ENCODE data around the gene TBC1D22B.

TBC1D22B gene

DNA sequence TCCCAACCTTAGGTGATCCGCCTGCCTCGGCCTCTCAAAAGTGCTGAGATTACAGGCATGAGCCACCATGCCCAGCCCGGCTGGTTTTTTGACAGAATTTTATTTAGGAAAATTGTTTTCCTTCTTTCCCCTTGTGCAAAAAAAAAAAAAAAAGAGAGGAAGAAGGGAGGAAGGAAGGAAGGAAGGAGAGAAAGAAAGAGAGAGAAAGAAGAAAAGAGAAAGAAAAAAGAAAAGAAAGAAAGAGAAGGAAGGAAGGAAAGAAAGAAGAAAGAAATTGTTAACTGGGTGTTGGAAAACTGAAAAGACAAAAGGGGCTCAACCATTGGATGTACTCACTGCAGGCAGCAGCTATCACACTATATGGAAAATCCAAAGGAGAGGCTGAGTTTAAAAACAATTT is 94.8 kb downstream of the TBC1D22B start:
- TF ChIP-seq, protein P1, sequence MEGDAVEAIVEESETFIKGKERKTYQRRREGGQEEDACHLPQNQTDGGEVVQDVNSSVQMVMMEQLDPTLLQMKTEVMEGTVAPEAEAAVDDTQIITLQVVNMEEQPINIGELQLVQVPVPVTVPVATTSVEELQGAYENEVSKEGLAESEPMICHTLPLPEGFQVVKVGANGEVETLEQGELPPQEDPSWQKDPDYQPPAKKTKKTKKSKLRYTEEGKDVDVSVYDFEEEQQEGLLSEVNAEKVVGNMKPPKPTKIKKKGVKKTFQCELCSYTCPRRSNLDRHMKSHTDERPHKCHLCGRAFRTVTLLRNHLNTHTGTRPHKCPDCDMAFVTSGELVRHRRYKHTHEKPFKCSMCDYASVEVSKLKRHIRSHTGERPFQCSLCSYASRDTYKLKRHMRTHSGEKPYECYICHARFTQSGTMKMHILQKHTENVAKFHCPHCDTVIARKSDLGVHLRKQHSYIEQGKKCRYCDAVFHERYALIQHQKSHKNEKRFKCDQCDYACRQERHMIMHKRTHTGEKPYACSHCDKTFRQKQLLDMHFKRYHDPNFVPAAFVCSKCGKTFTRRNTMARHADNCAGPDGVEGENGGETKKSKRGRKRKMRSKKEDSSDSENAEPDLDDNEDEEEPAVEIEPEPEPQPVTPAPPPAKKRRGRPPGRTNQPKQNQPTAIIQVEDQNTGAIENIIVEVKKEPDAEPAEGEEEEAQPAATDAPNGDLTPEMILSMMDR (IDR thresholded peaks at IDR 0.05; ENCODE audit: low read depth, low read length): no peak
- no peak overlapping the region for H3K4me3 ChIP-seq (ENCODE audit: low read depth, low read length)

DNA sequence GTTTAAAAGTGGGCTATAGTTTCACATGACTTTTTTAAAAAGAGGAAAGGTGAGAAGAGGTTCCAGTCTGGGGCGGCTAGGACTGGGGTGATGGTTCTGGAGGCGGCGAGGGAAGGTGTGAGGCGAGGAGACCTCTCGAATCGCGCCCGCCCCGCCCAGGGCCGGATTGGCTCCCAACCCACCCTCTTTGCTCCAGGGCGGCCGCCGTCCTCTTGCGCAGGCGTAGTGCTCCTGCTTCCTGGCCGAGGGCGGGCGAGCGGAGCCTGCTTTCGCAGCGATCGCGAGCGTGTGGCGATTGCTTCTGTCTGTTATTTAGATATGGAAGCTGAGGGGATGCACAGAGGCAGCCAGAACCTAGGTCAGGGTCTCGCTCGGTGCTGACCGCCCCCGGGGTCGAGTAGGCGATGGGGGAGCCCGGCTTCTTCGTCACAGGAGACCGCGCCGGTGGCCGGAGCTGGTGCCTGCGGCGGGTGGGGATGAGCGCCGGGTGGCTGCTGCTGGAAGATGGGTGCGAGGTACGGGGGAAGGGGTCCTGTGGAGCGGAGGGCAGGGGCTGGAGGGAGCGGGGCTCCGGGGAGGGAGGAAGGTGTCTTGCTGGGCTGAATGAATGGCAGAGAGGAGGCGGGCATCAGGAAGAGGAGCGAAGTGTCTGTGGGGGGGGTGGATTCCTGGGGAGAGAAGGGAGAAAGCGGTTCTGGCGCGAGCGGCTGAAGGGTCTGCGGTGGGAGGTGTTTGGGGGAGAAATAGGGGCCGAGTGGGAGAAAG is 96.4 kb downstream of the TBC1D22B start, which contains the start of gene RNF8:
RNF8 (plus strand) TSS at position 223 of the 765 bp plus-strand sequence; CDS start at position 405, 182 bp downstream.
- peak within 1 kb of the TSS; percentile 93 for H3K4me3 ChIP-seq (ENCODE audit: low read depth, low read length)
- TF ChIP-seq, protein P1 (IDR thresholded peaks at IDR 0.05; ENCODE audit: low read depth, low read length): no peak

DNA sequence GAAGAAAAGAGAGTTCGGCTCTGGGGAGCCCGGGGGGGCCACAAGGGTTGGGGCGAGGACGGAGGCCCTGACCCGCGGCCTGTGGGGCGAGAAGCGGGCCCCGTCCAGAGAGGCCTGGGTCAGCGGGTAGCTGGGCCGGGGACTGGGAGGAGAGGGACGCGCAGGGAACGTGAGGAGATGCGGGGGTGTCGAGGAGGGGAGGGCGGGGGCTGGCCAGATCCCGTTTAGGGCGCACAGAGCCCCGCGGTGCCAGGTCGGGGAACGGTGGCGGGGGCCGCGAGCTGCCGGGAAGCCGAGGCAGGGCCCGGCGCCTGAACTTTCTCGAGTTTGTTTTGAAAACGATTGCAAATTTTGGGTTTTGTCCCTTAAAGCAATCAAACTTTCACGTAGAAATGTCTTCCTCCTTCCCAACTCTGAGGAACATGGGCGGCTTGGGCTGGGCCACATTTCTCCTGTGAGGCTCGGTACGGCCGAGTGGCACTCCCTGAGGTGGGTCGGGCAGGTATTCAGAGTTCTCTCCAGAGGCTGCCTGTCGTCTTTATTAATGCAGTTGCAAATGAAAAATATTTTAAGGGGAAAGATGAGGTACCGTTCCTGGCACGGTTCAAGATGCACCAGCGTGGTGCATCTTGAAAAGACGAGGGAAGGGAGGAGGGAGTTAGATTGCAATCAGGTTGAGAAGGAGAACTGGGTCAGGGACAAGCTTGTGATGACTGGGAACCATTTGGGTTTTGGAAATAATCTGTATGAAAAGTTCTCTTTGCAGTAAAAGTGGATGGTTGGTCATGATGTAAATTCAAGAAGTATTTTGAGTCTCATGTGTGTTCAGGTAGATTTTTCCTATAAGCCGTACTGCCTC is 97.2 kb downstream of the TBC1D22B start:
- TF ChIP-seq, protein P1 (IDR thresholded peaks at IDR 0.05; ENCODE audit: low read depth, low read length): no peak
- peak overlapping the region; percentile 93 for H3K4me3 ChIP-seq (ENCODE audit: low read depth, low read length)

DNA sequence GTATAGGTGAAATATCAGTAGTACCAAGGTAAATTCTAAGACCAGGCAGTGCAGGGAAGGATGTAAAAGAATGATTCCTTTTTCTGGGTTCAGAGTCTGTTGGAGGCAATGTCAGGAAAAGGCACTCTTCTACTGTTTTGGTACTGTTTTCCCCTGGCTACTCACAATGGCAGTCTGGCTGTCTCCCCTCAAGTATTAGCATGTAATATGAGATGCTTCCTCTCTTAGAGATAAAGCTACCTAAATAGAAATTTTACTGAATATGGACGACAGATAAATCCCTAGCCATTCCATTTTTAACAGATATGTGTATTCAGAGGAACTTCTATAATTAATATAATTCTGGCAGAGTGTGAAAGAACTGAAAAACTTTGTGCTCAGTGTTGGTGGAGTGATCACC is 99.7 kb downstream of the TBC1D22B start:
- no peak overlapping the region for H3K4me3 ChIP-seq (ENCODE audit: low read depth, low read length)
- TF ChIP-seq, protein P1 (IDR thresholded peaks at IDR 0.05; ENCODE audit: low read depth, low read length): no peak

DNA sequence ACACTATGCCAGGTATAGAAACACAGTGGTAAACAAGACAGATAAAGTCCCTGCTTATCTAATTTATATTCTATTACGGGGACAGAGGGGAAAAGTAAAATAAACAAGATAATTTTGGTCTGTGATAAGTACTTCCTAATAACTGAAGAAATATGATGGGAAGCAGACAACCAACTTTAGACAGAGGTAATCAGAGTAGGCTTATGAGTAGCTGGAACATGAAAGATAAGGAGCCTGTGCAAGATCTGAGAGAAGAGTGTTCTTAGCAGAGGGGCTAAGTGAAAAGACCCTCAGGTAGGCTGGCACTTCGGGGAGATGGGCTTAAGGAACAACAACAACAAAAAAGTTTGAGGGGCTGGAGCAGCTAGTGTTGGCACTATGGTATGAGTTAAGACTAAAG is 100.3 kb downstream of the TBC1D22B start:
- TF ChIP-seq, protein P1 (IDR thresholded peaks at IDR 0.05; ENCODE audit: low read depth, low read length): no peak
- H3K4me3 ChIP-seq (ENCODE audit: low read depth, low read length): no peak overlapping the region

DNA sequence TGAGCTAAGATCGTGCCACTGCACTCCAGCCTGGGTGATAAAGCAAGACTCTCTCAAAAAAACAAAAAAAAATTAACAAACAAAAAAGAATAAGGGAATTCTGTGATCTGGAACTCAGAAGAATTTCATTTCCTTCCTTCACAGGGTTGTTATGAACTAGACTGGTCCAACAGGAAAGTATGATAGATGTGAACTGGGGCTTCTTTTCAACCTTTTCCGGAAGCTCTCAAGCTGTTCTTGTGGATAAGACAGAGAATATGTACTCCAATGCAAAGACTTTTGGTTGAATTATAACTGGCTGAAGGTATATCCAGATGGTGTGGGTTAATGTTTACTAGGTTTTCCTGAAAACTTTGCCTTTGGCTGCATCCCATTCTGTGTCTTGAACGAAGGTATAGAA is 101.5 kb downstream of the TBC1D22B start:
- TF ChIP-seq, protein P1 (IDR thresholded peaks at IDR 0.05; ENCODE audit: low read depth, low read length): no peak
- H3K4me3 ChIP-seq (ENCODE audit: low read depth, low read length): no peak overlapping the region
